H1 (cell line): ENCODE measurements around the gene TNFSF15. TPM values are rescaled to one million over a fixed set of nuclear protein-coding genes. Genes with fewer than 3 reads are reported as not detected.

Experiments used
- CTCF ChIA-PET: fragments of 300-600 bp; sonication (Branson Sonifier 250); formaldehyde crosslinking; loops from one replicate; lab custom pipeline; 2021; ENCODE audit not compliant: partially characterized antibody; lab: Charles Lee
- POLR2A ChIA-PET: fragments of 300-600 bp; sonication (Branson Sonifier 250); formaldehyde crosslinking; loops from one replicate; lab custom pipeline; 2021; ENCODE audit warnings: inconsistent platforms; ENCODE audit not compliant: partially characterized antibody; lab: Charles Lee
- DNase-seq, 2 experiments: peaks; one replicate each; pipeline versions ENCODE4 v3.0.0 to v3.0.0-alpha.2; 2010 to 2022; ENCODE audit warnings: low spot score in 2 of 2, low read depth in 1 of 2, mixed read lengths in 1 of 2
- FAIRE-seq: peaks from 2 replicates; lab custom pipeline; 2011; peaks lifted over from hg19 to GRCh38; lab: Jason Lieb, UNC
- H2AFZ ChIP-seq: 2 replicates; pipeline ENCODE4 v1.8.1; 2012; ENCODE audit warnings: low read length, inconsistent platforms
- H2AK5ac ChIP-seq: 2 replicates; pipeline ENCODE4 v1.6.1; 2013; ENCODE audit warnings: low read depth, low read length
- H2BK120ac ChIP-seq: replicated peaks from 2 replicates; pipeline ENCODE3; 2013; ENCODE audit warnings: low read depth, low read length, inconsistent platforms
- H2BK12ac ChIP-seq: 2 replicates; pipeline ENCODE4 v1.6.1; 2013; ENCODE audit warnings: low read depth, low read length
- H2BK15ac ChIP-seq: 2 replicates; pipeline ENCODE4 v1.6.1; 2013; ENCODE audit warnings: low read length
- H2BK20ac ChIP-seq: 2 replicates; pipeline ENCODE4 v1.6.1; 2013; ENCODE audit warnings: low read length
- H2BK5ac ChIP-seq: 2 replicates; pipeline ENCODE4 v1.6.1; 2013; ENCODE audit warnings: low read depth, low read length
- H3K14ac ChIP-seq: 2 replicates; pipeline ENCODE4 v1.6.1; 2013; ENCODE audit warnings: inconsistent platforms; ENCODE audit not compliant: insufficient read length
- H3K18ac ChIP-seq: 2 replicates; pipeline ENCODE4 v1.6.1; 2013; ENCODE audit warnings: low read length; ENCODE audit errors: extremely low read depth
- H3K23ac ChIP-seq: 2 replicates; pipeline ENCODE4 v1.6.1; 2013; ENCODE audit warnings: inconsistent platforms; ENCODE audit not compliant: insufficient read length
- H3K23me2 ChIP-seq: 2 replicates; pipeline ENCODE4 v1.6.1; 2013; ENCODE audit warnings: low read depth, low read length
- H3K27ac ChIP-seq: 2 replicates; pipeline ENCODE4 v1.6.1; 2011; ENCODE audit warnings: low read depth, low read length, inconsistent platforms
- H3K27me3 ChIP-seq, 4 experiments: replicated peaks in 1 of 4; 1 replicate in 1 of 4; 2 replicates in 3 of 4; pipeline versions ENCODE4 v1.6.1 to v1.8.1; 2011 to 2013; ENCODE audit warnings: low read length in 3 of 4, mild to moderate bottlenecking in 3 of 4, inconsistent platforms in 2 of 4, mixed read lengths in 2 of 4, moderate library complexity in 1 of 4; ENCODE audit not compliant: control insufficient read depth in 3 of 4, insufficient read depth in 3 of 4; ENCODE audit errors: extremely low read depth in 1 of 4
- H3K36me3 ChIP-seq, 4 experiments: 2 replicates each; pipeline versions ENCODE4 v1.6.1 to v1.8.1; 2011 to 2013; ENCODE audit warnings: mild to moderate bottlenecking in 4 of 4, low read length in 3 of 4, moderate library complexity in 2 of 4, control low read depth in 1 of 4, inconsistent platforms in 1 of 4; ENCODE audit not compliant: insufficient read depth in 4 of 4, control insufficient read depth in 2 of 4
- H3K4ac ChIP-seq: replicated peaks from 2 replicates; pipeline ENCODE3; 2013; ENCODE audit warnings: low read length, low read depth, mixed read lengths, inconsistent platforms; ENCODE audit not compliant: insufficient read length
- H3K4me1 ChIP-seq, 4 experiments: replicated peaks in 1 of 4; 1 replicate in 1 of 4; 2 replicates in 3 of 4; pipeline versions ENCODE4 v1.6.1 to v1.8.1; 2011 to 2013; ENCODE audit warnings: low read length in 3 of 4, inconsistent platforms in 2 of 4, mixed read lengths in 1 of 4; ENCODE audit not compliant: insufficient read depth in 4 of 4, control insufficient read depth in 3 of 4
- H3K4me2 ChIP-seq, 2 experiments: 2 replicates each; pipeline versions ENCODE4 v1.6.1 to v1.8.1; 2011 to 2013; ENCODE audit warnings: low read depth in 2 of 2, low read length in 2 of 2, control low read depth in 1 of 2, inconsistent platforms in 1 of 2, mild to moderate bottlenecking in 1 of 2; ENCODE audit not compliant: insufficient read depth in 1 of 2
- H3K4me3 ChIP-seq, 4 experiments: fragments of 200-600, 300-600 bp in 1 of 4; sonication (generic), shearing (Covaris generic), sonication (Bioruptor Twin) in 1 of 4; 2 replicates each; pipeline versions ENCODE4 v1.5.1 to v1.8.1; 2011 to 2016; ENCODE audit warnings: low read length in 4 of 4, low read depth in 3 of 4, control low read depth in 2 of 4, inconsistent platforms in 2 of 4, mild to moderate bottlenecking in 2 of 4, mixed read lengths in 1 of 4, moderate library complexity in 1 of 4; ENCODE audit not compliant: insufficient read depth in 2 of 4; ENCODE audit errors: extremely low read depth in 1 of 4
- H3K56ac ChIP-seq: replicated peaks from 2 replicates; pipeline ENCODE3; 2013; ENCODE audit warnings: low read depth, mild to moderate bottlenecking, mixed read lengths, low read length, inconsistent platforms; ENCODE audit not compliant: insufficient read length
- H3K79me1 ChIP-seq: 2 replicates; pipeline ENCODE4 v1.6.1; 2013; ENCODE audit warnings: low read depth, low read length, control low read depth
- H3K79me2 ChIP-seq, 2 experiments: 2 replicates each; pipeline versions ENCODE4 v1.6.1 to v1.8.1; 2012 to 2013; ENCODE audit warnings: low read length in 2 of 2, mild to moderate bottlenecking in 2 of 2, inconsistent platforms in 1 of 2; ENCODE audit not compliant: insufficient read depth in 2 of 2, control insufficient read depth in 1 of 2
- H3K9ac ChIP-seq, 4 experiments: replicated peaks in 1 of 4; 1 replicate in 1 of 4; 2 replicates in 3 of 4; pipeline versions ENCODE4 v1.6.1 to v1.8.1; 2011 to 2013; ENCODE audit warnings: low read depth in 3 of 4, low read length in 3 of 4, control low read depth in 2 of 4, mild to moderate bottlenecking in 2 of 4, moderate library complexity in 2 of 4, inconsistent platforms in 1 of 4; ENCODE audit errors: extremely low read depth in 1 of 4
- H3K9me3 ChIP-seq, 2 experiments: 2 replicates each; pipeline versions ENCODE4 v1.6.1 to v1.8.1; 2012 to 2013; ENCODE audit warnings: mild to moderate bottlenecking in 2 of 2, moderate library complexity in 2 of 2, control low read depth in 1 of 2, inconsistent platforms in 1 of 2, low read depth in 1 of 2, low read length in 1 of 2, mixed read lengths in 1 of 2; ENCODE audit not compliant: insufficient read depth in 2 of 2
- H4K20me1 ChIP-seq, 2 experiments: replicated peaks in 1 of 2; 2 replicates each; pipeline versions ENCODE3 to v1.8.1; 2011 to 2013; ENCODE audit warnings: inconsistent platforms in 2 of 2, low read length in 2 of 2, mild to moderate bottlenecking in 1 of 2; ENCODE audit not compliant: insufficient read depth in 2 of 2, control insufficient read depth in 1 of 2
- H4K5ac ChIP-seq: 2 replicates; pipeline ENCODE4 v1.6.1; 2013; ENCODE audit warnings: low read length, low read depth, mixed read lengths, inconsistent platforms; ENCODE audit not compliant: insufficient read length
- H4K8ac ChIP-seq: 2 replicates; pipeline ENCODE4 v1.8.0; 2013; ENCODE audit warnings: mild to moderate bottlenecking, moderate library complexity, low read length, inconsistent platforms; ENCODE audit not compliant: insufficient read depth; ENCODE audit errors: extremely low read depth
- H4K91ac ChIP-seq: replicated peaks from 2 replicates; pipeline ENCODE3; 2013; ENCODE audit warnings: low read length, mixed read lengths, inconsistent platforms; ENCODE audit not compliant: insufficient read length
- ASH2L ChIP-seq: fragments of 200-600, 300-600 bp; sonication (generic); IDR thresholded peaks from one replicate; pipeline ENCODE4 v1.7.1; 2017; ENCODE audit warnings: low read length
- BRCA1 ChIP-seq: IDR thresholded peaks from 2 replicates; pipeline ENCODE4 v1.6.1; 2012; ENCODE audit warnings: low read depth, low read length, improper control_type of control experiment
- CEBPB ChIP-seq: IDR thresholded peaks from 2 replicates; pipeline ENCODE4 v1.6.1; 2012; ENCODE audit warnings: low read depth, low read length
- CHD1 ChIP-seq: IDR thresholded peaks from 2 replicates; pipeline ENCODE4 v1.6.1; 2012; ENCODE audit warnings: low read depth, low read length, improper control_type of control experiment
- EGR1 ChIP-seq: IDR thresholded peaks from 2 replicates; pipeline ENCODE4 v1.6.1; 2011; ENCODE audit warnings: low read depth, low read length, borderline replicate concordance
- GTF2F1 ChIP-seq: IDR thresholded peaks from 2 replicates; pipeline ENCODE4 v1.6.1; 2012; ENCODE audit warnings: low read depth, low read length, improper control_type of control experiment, borderline replicate concordance
- HDAC6 ChIP-seq: IDR thresholded peaks from one replicate; pipeline ENCODE4 v1.7.1; 2012; ENCODE audit warnings: low read depth, mild to moderate bottlenecking, inconsistent platforms, low read length, moderate library complexity
- JUND ChIP-seq: IDR thresholded peaks from 2 replicates; pipeline ENCODE4 v1.6.1; 2011; ENCODE audit warnings: mild to moderate bottlenecking, improper control_type of control experiment, low read length
- KDM5A ChIP-seq: fragments of 200-600 bp; IDR thresholded peaks from 2 replicates; pipeline ENCODE4 v1.7.1; 2012; ENCODE audit warnings: mild to moderate bottlenecking, low read length, inconsistent platforms, mixed read lengths
- MAFK ChIP-seq: IDR thresholded peaks from 2 replicates; pipeline ENCODE4 v1.6.1; 2012; ENCODE audit warnings: low read depth, mild to moderate bottlenecking, improper control_type of control experiment, low read length
- PHF8 ChIP-seq: fragments of 200-600 bp; sonication (generic); conservative IDR thresholded peaks from 2 replicates; pipeline ENCODE4 v1.7.1; 2012; ENCODE audit warnings: low read depth, mild to moderate bottlenecking, inconsistent platforms, low read length, moderate library complexity
- RNF2 ChIP-seq: fragments of 200-900, 300-1000 bp; sonication (generic); IDR thresholded peaks from 2 replicates; pipeline ENCODE4 v1.7.1; 2016; ENCODE audit warnings: borderline replicate concordance, low read depth, mild to moderate bottlenecking, antibody characterized with exemption, low read length; ENCODE audit not compliant: poor library complexity, severe bottlenecking; ENCODE audit errors: missing control alignments
- SP1 ChIP-seq: IDR thresholded peaks from 2 replicates; pipeline ENCODE4 v1.6.1; 2011; ENCODE audit warnings: low read depth, low read length
- SP4 ChIP-seq: IDR thresholded peaks from 2 replicates; pipeline ENCODE4 v1.6.1; 2012; ENCODE audit warnings: low read length, inconsistent platforms
- SUZ12 ChIP-seq: fragments of 200-600 bp; sonication (generic); IDR thresholded peaks from 2 replicates; pipeline ENCODE4 v1.6.1; 2012; ENCODE audit warnings: mild to moderate bottlenecking, inconsistent platforms, low read length, moderate library complexity, mixed read lengths
- WGBS, 2 experiments: shearing (Covaris generic) in 1 of 2; methylation state at CpG; one replicate each; pipeline versions ENCODE4 v1.1.6 to v1.1.7; 2013 to 2015; ENCODE audit warnings: low lambda C conversion rate in 2 of 2, mixed read lengths in 2 of 2, inconsistent platforms in 1 of 2, low coverage in 1 of 2, missing lambda C conversion rate in 1 of 2; ENCODE audit not compliant: insufficient replicate concordance in 2 of 2, insufficient coverage in 1 of 2, insufficient read length in 1 of 2; ENCODE audit errors: extremely low coverage in 1 of 2, missing lambda C conversion rate in 1 of 2; 5-methylcytosine and 5-hydroxymethylcytosine counted together
- polyA plus RNA-seq, 7 experiments: library from polyadenylated mRNA; depleted of rRNA in 3 of 7; stranded (reverse) in 5 of 7; unstranded in 2 of 7; fragments of >200 nt in 5 of 7; fragments of 200-250 nt in 2 of 7; gene quantifications; 1 replicate in 5 of 7; 2 replicates in 1 of 7; 4 replicates in 1 of 7; pipeline versions ENCODE4 v1.2.1 to v1.2.3, GENCODE V29; 2011 to 2013; ENCODE audit warnings: missing spikeins in 2 of 7, mixed read lengths in 2 of 7
- total RNA-seq: library from RNA; stranded (reverse); fragmentation: NEBNext Ultra II Directional; extraction: Animal tissue kit (Norgen Biotek cat#: 25700); gene quantifications from 2 replicates; pipeline ENCODE4 v1.2.1, GENCODE V29; 2021

The TNFSF15 gene
- total and polyA plus RNA-seq, 2 of the 8 experiments (the other 6 are each of a cell fraction or from before 2014, with no cell fraction given), result 0.09 to 0.17 TPM

GRCh38 chr9:114775981-114776380 is 29.9 kb downstream of the TNFSF15 start:
- Histone ChIP-seq H3K56ac (no peak overlapping the region), H3K4me1 (no peaks in the 10 kb centered on the region), H3K79me1 (no peaks in the 10 kb centered on the region), H3K4me2 (no peak overlapping the region), H3K23me2 (no peaks in the 10 kb centered on the region), H4K91ac (no peak overlapping the region), H2BK5ac (no peak overlapping the region), H3K18ac (no peak overlapping the region), H3K4ac (no peak overlapping the region), H3K27ac (no peak overlapping the region), H2BK15ac (no peak overlapping the region), H4K20me1 (no peaks in the 10 kb centered on the region), H2BK120ac (no peak overlapping the region), H2AK5ac (no peak overlapping the region), H2BK12ac (no peak overlapping the region), H2BK20ac (no peak overlapping the region), H4K8ac (no peak overlapping the region), H3K27me3 (no peaks in the 10 kb centered on the region), H3K4me3 (no peak overlapping the region), H3K36me3 (no peaks in the 10 kb centered on the region), H3K23ac (no peak overlapping the region), H3K79me2 (no peaks in the 10 kb centered on the region), H3K14ac (no peak overlapping the region), H3K9me3 (no peaks in the 10 kb centered on the region), H3K9ac (no peak overlapping the region), H2AFZ (no peak overlapping the region), H4K5ac (no peak overlapping the region)
- no peak for FAIRE-seq
- no peak for TF ChIP-seq PHF8
- no peak for TF ChIP-seq HDAC6
- no peak for TF ChIP-seq RNF2
- TF ChIP-seq MAFK, result no peak
- TF ChIP-seq SP4, result no peak
- no peak for TF ChIP-seq ASH2L
- no peak for TF ChIP-seq SUZ12
- TF ChIP-seq JUND, result no peak
- TF ChIP-seq SP1, result no peak
- TF ChIP-seq CHD1, result no peak
- TF ChIP-seq KDM5A, result no peak
- no peak for TF ChIP-seq EGR1
- no peak for TF ChIP-seq GTF2F1
- no peak for TF ChIP-seq BRCA1
- TF ChIP-seq CEBPB, result no peak
- ChIA-PET POLR2A (no interaction called here), CTCF (interaction anchor here (1.4 kb wide), 1 partner anchor 17 kb away, joined by 4 read pairs; no protein-coding TSS in a partner anchor)
- WGBS, 2 experiments, result 77% methylated on average over 1 of the region's 1 CpG; no CpG with 5 or more reads in 1 of the 2 experiments
- DNase-seq, result no peak
